IMR-90 (cell line): Measurements from ENCODE around the gene ECT2. TPM values are rescaled to one million over a fixed set of nuclear protein-coding genes. Genes with fewer than 3 reads are reported as not detected.
A peak's percentile ranks its signal among the peaks of the same experiment; 100 is the strongest.

Source experiments
- ATAC-seq: fragments of 200-7000 bp; cut with Tn5 transposase; 2 replicates; pipeline ENCODE4 v1.9.1; 2020; ENCODE audit warnings: low read depth, mild to moderate bottlenecking, moderate library complexity
- BruUV-seq: library from RNA; stranded (reverse); fragments of 400-500 nt; replicated peaks from 2 replicates; lab custom pipeline; 2021; lab: Mats Ljungman, UMichigan
- CTCF ChIA-PET: fragments of 300-600 bp; formaldehyde crosslinking; extraction: SDS; loops from one replicate; lab custom pipeline; 2021; ENCODE audit warnings: antibody characterized with exemption; lab: Yijun Ruan, JAX
- POLR2A ChIA-PET: fragments of 300-600 bp; sonication (Branson Sonifier 250); formaldehyde crosslinking; loops from one replicate; lab custom pipeline; 2022; ENCODE audit warnings: antibody characterized with exemption; ENCODE audit not compliant: unreplicated experiment; lab: Charles Lee
- DNase-seq: peaks from one replicate; pipeline ENCODE4 v3.0.0; 2013
- H2AFZ ChIP-seq: replicated peaks from 2 replicates; pipeline ENCODE3; 2013; ENCODE audit warnings: low read length, mild to moderate bottlenecking; ENCODE audit not compliant: poor library complexity
- H2AK5ac ChIP-seq: 2 replicates; pipeline ENCODE4 v1.6.1; 2013; ENCODE audit warnings: low read depth, low read length, inconsistent platforms
- H2AK9ac ChIP-seq: replicated peaks from 2 replicates; pipeline ENCODE3; 2013; ENCODE audit warnings: mild to moderate bottlenecking, low read depth, low read length, moderate library complexity; ENCODE audit not compliant: poor library complexity
- H2BK120ac ChIP-seq: 2 replicates; pipeline ENCODE4 v1.6.1; 2013; ENCODE audit warnings: low read depth, low read length, inconsistent platforms
- H2BK15ac ChIP-seq: 3 replicates; pipeline ENCODE4 v1.6.1; 2013; ENCODE audit warnings: low read depth, low read length, inconsistent platforms
- H2BK20ac ChIP-seq: 2 replicates; pipeline ENCODE4 v1.6.1; 2013; ENCODE audit warnings: low read depth, mild to moderate bottlenecking, inconsistent platforms, low read length, moderate library complexity
- H2BK5ac ChIP-seq: 2 replicates; pipeline ENCODE4 v1.6.1; 2013; ENCODE audit warnings: mild to moderate bottlenecking, low read depth, low read length, inconsistent platforms; ENCODE audit not compliant: poor library complexity, severe bottlenecking
- H3K14ac ChIP-seq: replicated peaks from 2 replicates; pipeline ENCODE4 v1.6.1; 2013; ENCODE audit warnings: low read depth, low read length, inconsistent platforms
- H3K18ac ChIP-seq: 2 replicates; pipeline ENCODE4 v1.6.1; 2013; ENCODE audit warnings: low read depth, low read length, control low read depth
- H3K23ac ChIP-seq: 2 replicates; pipeline ENCODE4 v1.6.1; 2013; ENCODE audit warnings: low read depth, low read length, inconsistent platforms
- H3K27ac ChIP-seq: 2 replicates; pipeline ENCODE4 v1.5.1; 2013; ENCODE audit warnings: mild to moderate bottlenecking, control low read depth, low read length; ENCODE audit not compliant: insufficient read depth
- H3K27me3 ChIP-seq: 2 replicates; pipeline ENCODE4 v1.6.1; 2013; ENCODE audit warnings: low read length; ENCODE audit not compliant: control insufficient read depth, insufficient read depth
- H3K36me3 ChIP-seq: 2 replicates; pipeline ENCODE4 v1.6.1; 2013; ENCODE audit warnings: low read length, mixed read lengths; ENCODE audit not compliant: control insufficient read depth, insufficient read depth
- H3K4ac ChIP-seq: 2 replicates; pipeline ENCODE4 v1.6.1; 2013; ENCODE audit warnings: low read depth, low read length, inconsistent platforms
- H3K4me1 ChIP-seq: 2 replicates; pipeline ENCODE4 v1.6.1; 2013; ENCODE audit warnings: low read length, mixed read lengths; ENCODE audit not compliant: control insufficient read depth, insufficient read depth
- H3K4me2 ChIP-seq: 2 replicates; pipeline ENCODE4 v1.6.1; 2013; ENCODE audit warnings: low read depth, mild to moderate bottlenecking, control low read depth, low read length, moderate library complexity
- H3K4me3 ChIP-seq: 2 replicates; pipeline ENCODE4 v1.5.1; 2013; ENCODE audit warnings: low read depth, mild to moderate bottlenecking, control low read depth, low read length, moderate library complexity; ENCODE audit not compliant: insufficient read depth
- H3K56ac ChIP-seq: 2 replicates; pipeline ENCODE4 v1.6.1; 2013; ENCODE audit warnings: low read length, inconsistent platforms; ENCODE audit not compliant: insufficient read depth; ENCODE audit errors: extremely low read depth
- H3K79me1 ChIP-seq, 2 experiments: 2 replicates each; pipeline ENCODE4 v1.6.1; 2013; ENCODE audit warnings: low read length in 2 of 2, inconsistent platforms in 1 of 2, low read depth in 1 of 2
- H3K9ac ChIP-seq: 2 replicates; pipeline ENCODE4 v1.6.1; 2013; ENCODE audit warnings: low read depth, low read length, control low read depth
- H3K9me1 ChIP-seq: 2 replicates; pipeline ENCODE4 v1.6.1; 2013; ENCODE audit warnings: low read length, inconsistent platforms; ENCODE audit not compliant: insufficient read depth
- H3K9me3 ChIP-seq: 2 replicates; pipeline ENCODE4 v1.6.1; 2013; ENCODE audit warnings: low read length; ENCODE audit not compliant: control insufficient read depth, insufficient read depth
- H4K20me1 ChIP-seq: 2 replicates; pipeline ENCODE4 v1.6.1; 2013; ENCODE audit warnings: low read length, inconsistent platforms; ENCODE audit not compliant: insufficient read depth
- H4K5ac ChIP-seq: 2 replicates; pipeline ENCODE4 v1.6.1; 2013; ENCODE audit warnings: mild to moderate bottlenecking, low read depth, low read length, control low read depth
- H4K8ac ChIP-seq, 2 experiments: 2 replicates each; pipeline ENCODE4 v1.6.1; 2013; ENCODE audit warnings: low read depth in 2 of 2, low read length in 2 of 2, control low read depth in 1 of 2, inconsistent platforms in 1 of 2
- H4K91ac ChIP-seq: 2 replicates; pipeline ENCODE4 v1.6.1; 2013; ENCODE audit warnings: low read depth, low read length, inconsistent platforms; ENCODE audit not compliant: insufficient read depth
- BHLHE40 ChIP-seq: fragments of 150-350 bp; IDR thresholded peaks from 2 replicates; pipeline ENCODE4 v1.6.1; 2016; ENCODE audit warnings: mild to moderate bottlenecking, low read depth, low read length
- CEBPB ChIP-seq: IDR thresholded peaks from 2 replicates; pipeline ENCODE4 v1.6.1; 2012; ENCODE audit warnings: low read depth, low read length, improper control_type of control experiment
- CHD1 ChIP-seq: IDR thresholded peaks from 2 replicates; pipeline ENCODE4 v1.6.1; 2012; ENCODE audit warnings: low read depth, low read length, improper control_type of control experiment
- FOS ChIP-seq: fragments of 150-350 bp; IDR thresholded peaks from 2 replicates; pipeline ENCODE4 v1.6.1; 2016; ENCODE audit warnings: low read depth, low read length
- MAFK ChIP-seq: IDR thresholded peaks from 2 replicates; pipeline ENCODE4 v1.6.1; 2012; ENCODE audit warnings: low read depth, low read length, improper control_type of control experiment
- MAZ ChIP-seq: IDR thresholded peaks from 2 replicates; pipeline ENCODE4 v1.6.1; 2012; ENCODE audit warnings: low read depth, mild to moderate bottlenecking, low read length, improper control_type of control experiment, moderate library complexity, borderline replicate concordance
- POLR2A ChIP-seq: IDR thresholded peaks from 2 replicates; pipeline ENCODE4 v1.6.1; 2012; ENCODE audit warnings: mild to moderate bottlenecking, low read depth, low read length
- RFX5 ChIP-seq: IDR thresholded peaks from 2 replicates; pipeline ENCODE4 v1.8.0; 2012; ENCODE audit warnings: low read depth, mild to moderate bottlenecking, low read length, moderate library complexity
- SMC3 ChIP-seq: fragments of 150-350 bp; IDR thresholded peaks from 2 replicates; pipeline ENCODE4 v1.6.1; 2016; ENCODE audit warnings: low read depth, mild to moderate bottlenecking, antibody characterized with exemption, low read length, moderate library complexity
- WGBS, 2 experiments: methylation state at CpG; one replicate each; pipeline versions ENCODE4 v1.1.5 to v1.1.7; 2013; ENCODE audit warnings: missing lambda C conversion rate in 2 of 2; ENCODE audit not compliant: insufficient read length in 1 of 2; ENCODE audit errors: extremely low coverage in 2 of 2; 5-methylcytosine and 5-hydroxymethylcytosine counted together
- dilution Hi-C: fragments of 300-500 bp; cut with HindIII; formaldehyde crosslinking; loops from one replicate; pipeline ENCODE4 v1.14.3; 2018; ENCODE audit warnings: low sequenced_read_pairs; ENCODE audit not compliant: unreplicated experiment
- in situ Hi-C: fragments of 300-500 bp; cut with MboI; formaldehyde crosslinking; loops from 3 replicates; pipeline ENCODE4 v1.14.3; 2019; ENCODE audit warnings: low sequenced_read_pairs, inconsistent platforms, mixed read lengths
- intact Hi-C: fragments of 100-400 bp; cut with micrococcal nuclease; formaldehyde crosslinking; loops from 2 replicates; pipeline ENCODE4 v1.10.0; 2022
- polyA plus RNA-seq, 3 experiments: library from polyadenylated mRNA; depleted of rRNA; stranded (reverse); fragments of >200 nt; gene quantifications; 2 replicates each; pipeline ENCODE4 v1.2.3, GENCODE V29; 2012; ENCODE audit warnings: low replicate concordance in 1 of 3
- total RNA-seq: library from RNA; depleted of rRNA; stranded (reverse); fragments of >200 nt; gene quantifications from 2 replicates; pipeline ENCODE4 v1.2.3, GENCODE V29; 2012
- TF ChIP-seq, protein P1 (sequence below): fragments of 150-350 bp; IDR thresholded peaks from 2 replicates; pipeline ENCODE4 v1.6.1; 2017; ENCODE audit warnings: mild to moderate bottlenecking, antibody characterized with exemption, low read length, low read depth
- TF ChIP-seq, protein P2 (sequence below): conservative IDR thresholded peaks from 2 replicates; pipeline ENCODE4 v1.5.1; 2012; ENCODE audit warnings: mild to moderate bottlenecking, low read depth, low read length, improper control_type of control experiment

Gene ECT2
- total and polyA plus RNA-seq, 2 of the 4 experiments (the other 2 are of a cell fraction), result 18.1 to 37.8 TPM

DNA sequence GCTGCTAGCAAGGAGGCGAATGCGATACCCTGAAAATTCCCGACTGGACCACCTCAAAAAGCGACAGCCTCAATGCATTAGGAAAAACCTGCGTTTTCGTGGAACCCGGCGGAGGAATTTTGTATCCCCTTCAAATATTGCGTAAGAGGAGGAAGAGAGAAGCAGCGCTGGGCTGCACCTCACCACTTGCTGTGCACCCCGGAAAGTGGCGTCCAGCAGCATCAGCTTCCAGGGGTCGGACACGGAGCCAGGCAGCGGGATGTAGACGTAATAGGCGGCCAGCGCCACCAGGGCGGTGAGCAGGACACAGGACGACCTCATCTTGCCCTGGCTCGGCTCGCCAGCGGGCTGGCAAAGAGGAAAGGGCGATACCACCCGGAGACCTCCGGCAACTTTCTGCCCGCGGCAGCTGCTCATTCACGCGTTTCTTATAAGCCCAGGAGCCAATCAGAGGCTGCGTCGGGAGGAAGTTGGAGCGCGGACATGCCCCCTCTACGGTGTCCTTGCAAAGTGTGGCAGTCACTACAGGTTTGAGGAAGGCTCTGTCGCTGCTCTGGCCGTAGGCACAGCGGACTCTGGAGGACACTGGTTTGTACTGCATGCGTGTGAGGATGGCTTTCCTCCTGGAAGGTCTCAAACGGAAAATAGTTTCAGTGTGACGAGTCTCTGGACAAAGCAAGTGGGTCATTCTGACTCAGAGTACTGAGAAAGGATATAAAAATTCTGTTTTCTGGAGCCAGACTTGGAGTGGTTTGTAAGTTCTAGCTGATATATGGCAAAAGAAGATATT, 39.7 kb upstream of the ECT2 start, which contains the start of gene NCEH1 (continued):
- TF ChIP-seq, protein P1, sequence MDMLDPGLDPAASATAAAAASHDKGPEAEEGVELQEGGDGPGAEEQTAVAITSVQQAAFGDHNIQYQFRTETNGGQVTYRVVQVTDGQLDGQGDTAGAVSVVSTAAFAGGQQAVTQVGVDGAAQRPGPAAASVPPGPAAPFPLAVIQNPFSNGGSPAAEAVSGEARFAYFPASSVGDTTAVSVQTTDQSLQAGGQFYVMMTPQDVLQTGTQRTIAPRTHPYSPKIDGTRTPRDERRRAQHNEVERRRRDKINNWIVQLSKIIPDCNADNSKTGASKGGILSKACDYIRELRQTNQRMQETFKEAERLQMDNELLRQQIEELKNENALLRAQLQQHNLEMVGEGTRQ, result no peak

DNA sequence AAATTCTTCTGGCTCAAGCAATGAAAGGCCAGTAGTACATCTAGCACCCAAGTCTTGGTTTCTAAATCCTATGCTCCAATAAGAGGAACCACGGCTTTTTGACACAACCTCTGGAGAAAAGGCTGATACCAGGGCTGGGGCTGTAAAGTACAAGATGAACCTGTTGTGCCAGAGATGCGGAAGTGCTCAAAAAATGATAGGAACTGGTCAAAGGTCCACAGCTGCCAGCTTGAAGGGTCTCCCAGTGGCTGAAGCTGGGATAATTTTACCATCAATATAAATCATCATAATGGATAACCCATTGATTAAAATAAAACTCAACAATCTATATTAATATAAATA, 39.1 kb upstream of the ECT2 start:
- Histone ChIP-seq H2BK20ac (peak overlapping the region; percentile 95), H3K23ac (peak overlapping the region; percentile 81), H3K14ac (peak overlapping the region; percentile 75), H3K27me3 (no peaks in the 10 kb centered on the region), H3K4me3 (peak overlapping the region; percentile 77), H3K36me3 (no peaks in the 10 kb centered on the region), H3K9me3 (no peaks in the 10 kb centered on the region), H3K56ac (peak overlapping the region; percentile 83), H4K8ac (peak overlapping the region; percentile 22 to 78; a peak in 3 of 4 replicates), H4K91ac (peak overlapping the region; percentile 83), H3K27ac (peak overlapping the region; percentile 75), H2AK9ac (peak overlapping the region; percentile 86), H3K4ac (peak overlapping the region; percentile 89), H4K5ac (peak overlapping the region; percentile 38), H4K20me1 (no peaks in the 10 kb centered on the region; the same call in 1 of the 2 replicates), H3K4me2 (peak overlapping the region; percentile 84), H2AFZ (peak overlapping the region; percentile 77), H3K4me1 (peaks cover 8% of the 10 kb centered on the region), H2BK120ac (peak overlapping the region; percentile 95), H2BK5ac (peak overlapping the region; percentile 98), H3K9ac (peak overlapping the region; percentile 58), H3K18ac (peak overlapping the region; percentile 58), H3K79me1 (peaks cover 11 to 38% of the 10 kb centered on the region in 2 experiments; a peak in 3 of 4 replicates), H2BK15ac (peak overlapping the region; percentile 85; the same call in 1 of the 3 replicates), H3K9me1 (0 out of 2 replicates have a peak, but pooled peaks cover 3% of the 10 kb centered on the region), H2AK5ac (peak overlapping the region; percentile 72)
- intact Hi-C loops (loop anchor here (1.0 kb wide), 2 partner anchors 38 to 39 kb away; partner anchors contain the start of gene ECT2), dilution Hi-C loops (no loop called here), in situ Hi-C loops (no loop called here)
- peak; percentile 4 for ATAC-seq
- CTCF ChIA-PET, result interaction anchor here (0.6 to 2.7 kb wide), 11 partner anchors 11 to 355 kb away, joined by 3 to 18 read pairs (median 4); partner anchors contain the start of gene ECT2
- DNase-seq, result no peak
- no TSS peak for BruUV-seq
- no CpG with 5 or more reads among the region's 2 CpGs for WGBS, 2 experiments
- TF ChIP-seq CHD1, result no peak
- no peak for TF ChIP-seq BHLHE40
- no peak for TF ChIP-seq FOS
- TF ChIP-seq MAFK, result no peak
- no peak for TF ChIP-seq POLR2A
- no peak for TF ChIP-seq CEBPB
- no peak for TF ChIP-seq RFX5
- TF ChIP-seq, protein P2, sequence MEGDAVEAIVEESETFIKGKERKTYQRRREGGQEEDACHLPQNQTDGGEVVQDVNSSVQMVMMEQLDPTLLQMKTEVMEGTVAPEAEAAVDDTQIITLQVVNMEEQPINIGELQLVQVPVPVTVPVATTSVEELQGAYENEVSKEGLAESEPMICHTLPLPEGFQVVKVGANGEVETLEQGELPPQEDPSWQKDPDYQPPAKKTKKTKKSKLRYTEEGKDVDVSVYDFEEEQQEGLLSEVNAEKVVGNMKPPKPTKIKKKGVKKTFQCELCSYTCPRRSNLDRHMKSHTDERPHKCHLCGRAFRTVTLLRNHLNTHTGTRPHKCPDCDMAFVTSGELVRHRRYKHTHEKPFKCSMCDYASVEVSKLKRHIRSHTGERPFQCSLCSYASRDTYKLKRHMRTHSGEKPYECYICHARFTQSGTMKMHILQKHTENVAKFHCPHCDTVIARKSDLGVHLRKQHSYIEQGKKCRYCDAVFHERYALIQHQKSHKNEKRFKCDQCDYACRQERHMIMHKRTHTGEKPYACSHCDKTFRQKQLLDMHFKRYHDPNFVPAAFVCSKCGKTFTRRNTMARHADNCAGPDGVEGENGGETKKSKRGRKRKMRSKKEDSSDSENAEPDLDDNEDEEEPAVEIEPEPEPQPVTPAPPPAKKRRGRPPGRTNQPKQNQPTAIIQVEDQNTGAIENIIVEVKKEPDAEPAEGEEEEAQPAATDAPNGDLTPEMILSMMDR, result no peak
- no peak for TF ChIP-seq SMC3
- TF ChIP-seq MAZ, result no peak
- TF ChIP-seq, protein P1, result no peak
- POLR2A ChIA-PET, result no interaction called here
